HG03565 (cell line): ENCODE measurements around the gene SPSB1.

Experiments
- ATAC-seq: cut with Tn5 transposase; IDR thresholded peaks from one replicate; pipeline ENCODE4 v1.9.1; 2021; ENCODE audit warnings: mild to moderate bottlenecking, moderate library complexity; ENCODE audit not compliant: unreplicated experiment

SPSB1 gene

GRCh38 chr1:9361630-9362260 is 69.1 kb downstream of the SPSB1 start:
- no peak for ATAC-seq

GRCh38 chr1:9362488-9362887 is 69.8 kb downstream of the SPSB1 start:
- no peak for ATAC-seq

GRCh38 chr1:9363061-9363471 is 70.4 kb downstream of the SPSB1 start:
- no peak for ATAC-seq

- ATAC-seq = no peak
Observed at GRCh38 chr1:9366298-9366697, 73.6 kb downstream of the SPSB1 start.

GRCh38 chr1:9366943-9367780 is 74.5 kb downstream of the SPSB1 start:
- ATAC-seq = no peak

- no peak for ATAC-seq
Observed at GRCh38 chr1:9367806-9368205, 75.1 kb downstream of the SPSB1 start.

GRCh38 chr1:9368356-9368755 is 75.7 kb downstream of the SPSB1 start:
- ATAC-seq = no peak

- no peak for ATAC-seq
Observed at GRCh38 chr1:9369964-9370788, 77.5 kb downstream of the SPSB1 start.

GRCh38 chr1:9371391-9371935 is 78.8 kb downstream of the SPSB1 start:
- ATAC-seq = no peak

- no peak for ATAC-seq
Observed at GRCh38 chr1:9371951-9372350, 79.3 kb downstream of the SPSB1 start.

GRCh38 chr1:9373619-9374018 is 80.9 kb downstream of the SPSB1 start:
- ATAC-seq = no peak

- no peak for ATAC-seq
Observed at GRCh38 chr1:9374748-9375341, 82.2 kb downstream of the SPSB1 start.

GRCh38 chr1:9375912-9376311 is 83.2 kb downstream of the SPSB1 start:
- no peak for ATAC-seq

- ATAC-seq = no peak
Observed at GRCh38 chr1:9376430-9376829, 83.7 kb downstream of the SPSB1 start.

GRCh38 chr1:9376886-9377333 is 84.2 kb downstream of the SPSB1 start:
- ATAC-seq = no peak

GRCh38 chr1:9378801-9379200 is 86.1 kb downstream of the SPSB1 start:
- no peak for ATAC-seq

- ATAC-seq = no peak
Observed at GRCh38 chr1:9380711-9381110, 88.0 kb downstream of the SPSB1 start.

- no peak for ATAC-seq
Observed at GRCh38 chr1:9382643-9383491, 90.2 kb downstream of the SPSB1 start.

- ATAC-seq = no peak
Observed at GRCh38 chr1:9384128-9384527, 91.4 kb downstream of the SPSB1 start.

GRCh38 chr1:9384751-9385245 is 92.1 kb downstream of the SPSB1 start:
- no peak for ATAC-seq
